HFF-Myc (cell line): ENCODE measurements around the gene CDH22.

Experiments used
- DNase-seq: peaks from one replicate; pipeline ENCODE4 v3.0.0-alpha.2; 2011; ENCODE audit warnings: low read depth; ENCODE audit errors: extremely low read depth
- H3K4me3 ChIP-seq: replicated peaks from 2 replicates; pipeline ENCODE4 v1.5.1; 2011; ENCODE audit warnings: low read depth, mild to moderate bottlenecking, control low read depth, low read length
- CTCF ChIP-seq: IDR thresholded peaks from 2 replicates; pipeline ENCODE4 v1.5.1; 2012; ENCODE audit warnings: mild to moderate bottlenecking, low read depth, low read length, control low read depth; ENCODE audit errors: missing control alignments

Gene CDH22

DNA sequence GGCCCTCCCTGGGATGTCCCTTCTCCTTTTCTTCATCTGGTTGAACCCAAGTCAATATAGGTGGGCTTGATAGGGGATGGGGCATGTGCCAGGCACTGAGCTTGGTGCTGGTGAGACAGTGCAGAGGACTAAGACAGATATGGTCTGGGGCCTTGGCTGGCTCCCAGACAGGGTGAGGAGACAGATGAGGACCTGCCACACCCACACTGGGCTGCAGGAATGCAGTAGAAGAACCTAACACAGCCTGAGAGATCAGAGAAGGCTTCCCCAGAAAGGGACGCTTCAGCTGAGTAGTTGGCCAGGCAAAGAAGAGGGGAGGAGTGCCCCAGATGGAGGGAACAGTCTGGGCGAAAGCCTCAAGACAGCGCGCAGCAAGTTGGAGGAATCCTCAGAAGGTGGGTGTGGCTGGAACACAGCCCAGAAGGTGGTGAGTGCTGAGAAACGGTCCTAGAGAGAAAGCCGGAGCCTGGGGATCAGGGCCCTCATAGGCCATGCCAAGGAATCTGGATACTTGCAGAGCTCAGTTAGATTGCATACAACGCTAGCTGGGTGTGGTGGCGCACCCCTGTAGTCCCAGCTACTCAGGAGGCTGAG, 163.8 kb downstream of the CDH22 start:
- DNase-seq: no peak
- H3K4me3 ChIP-seq: no peak overlapping the region
- TF ChIP-seq CTCF: no peak

DNA sequence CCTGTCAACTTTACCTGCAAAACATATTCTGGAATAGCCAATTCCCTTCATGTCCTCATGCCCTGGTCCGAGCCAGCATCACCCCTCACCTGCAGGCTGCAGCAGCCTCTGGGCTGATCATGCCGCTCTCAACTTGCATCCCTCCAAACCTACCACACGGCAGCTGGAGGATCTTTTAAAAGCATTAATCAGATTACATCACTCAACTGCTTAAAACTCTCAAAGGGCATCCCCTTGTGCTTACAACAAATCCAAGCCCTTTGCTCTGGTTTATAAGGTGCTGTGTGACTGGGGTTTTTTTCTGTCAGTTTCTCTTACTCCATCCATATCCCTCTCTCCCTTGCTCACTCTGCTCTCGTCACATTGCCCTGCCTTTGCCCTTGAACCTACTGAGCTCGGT, 166.2 kb downstream of the CDH22 start:
- no peak for DNase-seq
- no peak for TF ChIP-seq CTCF
- no peak overlapping the region for H3K4me3 ChIP-seq

GRCh38 chr20:46139908-46140482, 168.3 kb downstream of the CDH22 start:
- no peak for DNase-seq
- H3K4me3 ChIP-seq: no peak overlapping the region
- TF ChIP-seq CTCF: no peak

DNA sequence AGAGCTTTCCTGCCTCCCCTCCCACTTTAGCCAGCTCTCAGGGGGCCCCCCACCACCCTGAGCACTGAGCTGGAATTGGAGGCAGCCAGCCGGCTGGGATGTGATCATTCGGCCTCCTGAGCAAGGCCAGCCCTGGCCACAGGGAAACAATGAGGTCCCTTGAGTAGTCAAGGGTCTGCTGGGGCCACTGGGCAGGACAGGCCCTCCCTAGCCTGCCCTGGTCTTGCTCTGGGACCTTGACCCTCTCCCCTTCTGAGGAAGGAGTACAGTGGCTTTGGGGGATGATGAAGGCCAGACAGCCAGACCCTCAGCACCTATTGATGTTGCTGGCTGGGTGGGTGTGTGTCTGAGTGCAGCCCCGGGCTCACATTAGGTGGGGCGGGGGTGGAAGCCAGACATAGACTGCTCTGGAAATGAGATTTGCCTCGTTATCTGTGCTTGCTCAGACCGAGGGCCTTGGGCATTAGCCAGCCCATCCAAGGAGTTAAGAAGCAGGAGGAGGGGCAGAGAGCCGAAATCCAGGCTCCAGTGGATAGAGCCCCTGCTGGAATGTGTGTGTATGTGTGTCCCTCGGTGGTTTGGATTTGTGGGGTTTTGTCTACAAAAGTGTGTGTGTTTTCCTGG, 168.9 kb downstream of the CDH22 start:
- no peak for TF ChIP-seq CTCF
- H3K4me3 ChIP-seq: no peak overlapping the region
- no peak for DNase-seq

GRCh38 chr20:46137816-46138215, 170.5 kb downstream of the CDH22 start:
- H3K4me3 ChIP-seq: no peak overlapping the region
- DNase-seq: no peak
- no peak for TF ChIP-seq CTCF

DNA sequence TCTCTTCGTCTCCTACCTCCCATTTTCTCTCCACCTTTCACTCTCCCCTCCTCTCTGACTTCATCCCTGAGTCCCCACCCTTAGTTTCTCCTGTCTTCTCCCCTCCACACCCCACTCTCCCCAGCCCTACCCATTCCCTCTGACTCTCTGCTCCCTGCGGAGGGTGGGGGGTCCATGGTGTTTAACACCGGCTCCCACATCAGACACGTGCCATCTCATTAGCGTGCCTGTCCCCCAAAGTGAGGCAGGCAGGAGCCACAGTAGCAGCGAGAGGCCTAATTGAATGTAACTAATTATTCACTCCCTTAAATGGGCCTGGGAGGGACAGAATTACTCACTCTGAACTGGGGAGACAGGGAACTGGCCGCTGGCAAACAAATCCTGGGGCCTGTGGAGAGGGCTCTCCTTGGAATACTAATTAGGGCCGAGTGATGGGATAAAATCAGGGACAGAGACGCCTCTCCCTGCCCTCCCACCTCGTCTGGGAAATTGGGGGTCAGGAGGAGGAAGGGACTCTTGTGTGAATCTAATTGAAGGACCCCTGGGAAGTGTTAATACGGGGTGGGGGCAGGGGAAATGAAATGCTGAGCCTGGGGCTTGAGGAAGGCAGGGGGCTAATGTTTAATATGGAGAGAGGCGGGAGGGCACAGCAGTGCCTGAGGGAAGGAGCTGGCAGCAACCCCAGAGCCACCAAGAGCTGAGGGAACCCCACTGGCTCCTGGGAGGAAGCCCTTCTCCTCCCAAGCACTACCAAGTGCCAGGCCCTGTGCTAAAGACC, 172.3 kb downstream of the CDH22 start:
- DNase-seq: no peak
- TF ChIP-seq CTCF: no peak
- no peak overlapping the region for H3K4me3 ChIP-seq
